ENCODE results near the gene LYPD6B. TPM values are rescaled to one million over a fixed set of nuclear protein-coding genes. Genes with fewer than 3 reads are reported as not detected.

Gene LYPD6B
- total RNA-seq, 1 experiment from 2014 or later = 6.1 TPM

DNA sequence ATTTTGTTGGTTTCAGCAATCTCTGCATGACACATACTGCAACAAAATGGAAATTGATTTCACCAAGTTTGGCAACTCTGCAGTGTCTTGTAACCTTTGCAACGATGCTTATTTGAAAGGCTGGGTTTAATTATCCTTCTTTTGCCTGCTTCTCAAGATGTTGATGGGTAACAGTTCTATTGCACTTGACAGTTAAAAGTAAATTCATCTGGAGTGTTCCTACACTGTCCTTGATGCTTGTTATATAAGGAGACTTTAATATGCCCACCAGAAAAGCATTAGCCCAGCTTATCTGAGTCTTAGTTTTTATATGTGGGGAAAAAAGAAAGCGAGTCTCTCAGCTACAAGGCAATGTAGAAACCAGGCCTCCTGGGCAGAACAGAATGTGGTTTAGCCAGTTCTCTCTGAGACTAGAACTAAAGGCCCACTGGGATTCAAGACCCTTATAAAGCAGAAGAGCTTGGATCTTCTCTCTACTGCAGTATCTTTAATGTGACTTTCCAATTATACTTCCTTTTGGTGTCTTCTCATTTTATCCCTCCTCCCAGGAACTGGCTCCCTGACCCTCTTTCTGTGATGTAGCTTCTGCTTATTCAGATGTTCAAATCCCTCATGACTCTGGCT lies 185.1 kb downstream of the LYPD6B start:
- no peaks in the 10 kb centered on the region for H3K9me2 ChIP-seq (ENCODE audit: insufficient read depth)
- H3K36me3 ChIP-seq (ENCODE audit: control insufficient read depth in 1 of 2, insufficient read depth in 2 of 2, low read length in 2 of 2) = no peaks in the 10 kb centered on the region
- H3K4me2 ChIP-seq (ENCODE audit: low read length) = no peak overlapping the region
- no peaks in the 10 kb centered on the region for H4K20me1 ChIP-seq (ENCODE audit: insufficient read depth)
- H3K9ac ChIP-seq (ENCODE audit: low read length) = no peak overlapping the region
- no peak overlapping the region for H3K4me3 ChIP-seq (replicated peaks in 1 of 2; ENCODE audit: low read depth in 1 of 2, low read length in 2 of 2)
- H3K4me1 ChIP-seq (ENCODE audit: control insufficient read depth in 1 of 2, insufficient read depth in 2 of 2, low read length in 2 of 2) = no peaks in the 10 kb centered on the region
- H3K27ac ChIP-seq (ENCODE audit: low read depth, low read length) = no peak overlapping the region
- intact Hi-C loops (cut with micrococcal nuclease) = no loop called here
- BruUV-seq (replicated peaks) = no TSS peak
- no peaks in the 10 kb centered on the region for H3K79me2 ChIP-seq (ENCODE audit: insufficient read depth, low read length)
- H3K27me3 ChIP-seq (ENCODE audit: insufficient read depth, low read length) = no peaks in the 10 kb centered on the region
- ATAC-seq (no peak), DNase-seq (ENCODE audit: low read depth, low spot score) (no peak)
- no peak for TF ChIP-seq POLR2A (IDR thresholded peaks at IDR 0.05; ENCODE audit: borderline replicate concordance, extremely low read depth, insufficient read depth, insufficient read length)
- TF ChIP-seq MAX (IDR thresholded peaks at IDR 0.05) = no peak
- TF ChIP-seq SRF (IDR thresholded peaks at IDR 0.05; ENCODE audit: low read depth) = no peak
- TF ChIP-seq EZH2phosphoT487 (IDR thresholded peaks at IDR 0.05; ENCODE audit: borderline replicate concordance) = no peak
- H2AFZ ChIP-seq (ENCODE audit: low read depth, low read length, poor library complexity, severe bottlenecking) = no peak overlapping the region
- CTCF ChIA-PET = no interaction called here
- RAD21 ChIA-PET (ENCODE audit: low non-redundant PET in 1 of 2, low total read pairs in 2 of 2, uncharacterized antibody in 2 of 2, unreplicated experiment in 2 of 2) = no interaction called here
- H3K9me3 ChIP-seq (ENCODE audit: control insufficient read depth in 1 of 2, insufficient read depth in 1 of 2, low read depth in 1 of 2, low read length in 2 of 2) = no peaks in the 10 kb centered on the region
- POLR2A ChIA-PET = no interaction called here

DNA sequence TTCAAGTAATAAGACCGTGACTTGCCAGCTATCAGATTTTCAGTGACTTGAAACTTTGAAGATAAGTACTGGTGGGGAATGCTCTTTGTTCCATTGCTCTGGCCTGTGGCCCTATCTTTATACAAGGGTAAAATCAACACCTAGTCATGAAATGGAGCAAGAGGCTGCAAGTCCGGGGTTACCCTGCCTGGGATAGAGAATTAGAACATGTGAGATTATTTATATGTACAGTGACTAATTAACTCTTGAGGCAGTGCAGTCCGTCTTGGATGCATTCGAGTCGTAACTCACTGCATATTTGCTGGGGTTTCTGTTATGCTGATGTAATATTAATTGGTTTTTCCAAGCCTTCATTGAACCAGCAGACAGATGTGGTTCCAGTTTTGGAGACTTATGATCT lies 186.0 kb downstream of the LYPD6B start:
- H4K20me1 ChIP-seq (ENCODE audit: insufficient read depth) = no peaks in the 10 kb centered on the region
- H3K79me2 ChIP-seq (ENCODE audit: insufficient read depth, low read length) = no peaks in the 10 kb centered on the region
- no peaks in the 10 kb centered on the region for H3K9me3 ChIP-seq (ENCODE audit: control insufficient read depth in 1 of 2, insufficient read depth in 1 of 2, low read depth in 1 of 2, low read length in 2 of 2)
- H3K9me2 ChIP-seq (ENCODE audit: insufficient read depth) = no peaks in the 10 kb centered on the region
- ChIA-PET RAD21 (ENCODE audit: low non-redundant PET in 1 of 2, low total read pairs in 2 of 2, uncharacterized antibody in 2 of 2, unreplicated experiment in 2 of 2) (no interaction called here), CTCF (no interaction called here), POLR2A (no interaction called here)
- H2AFZ ChIP-seq (ENCODE audit: low read depth, low read length, poor library complexity, severe bottlenecking) = no peak overlapping the region
- no peak overlapping the region for H3K4me2 ChIP-seq (ENCODE audit: low read length)
- H3K9ac ChIP-seq (ENCODE audit: low read length) = no peak overlapping the region
- H3K27ac ChIP-seq (ENCODE audit: low read depth, low read length) = no peak overlapping the region
- H3K4me1 ChIP-seq (ENCODE audit: control insufficient read depth in 1 of 2, insufficient read depth in 2 of 2, low read length in 2 of 2) = no peaks in the 10 kb centered on the region
- DNase-seq (ENCODE audit: low read depth, low spot score) = no peak
- TF ChIP-seq ELF1 (IDR thresholded peaks at IDR 0.05; ENCODE audit: borderline replicate concordance, low read depth) (no peak), POLR2AphosphoS5 (IDR thresholded peaks at IDR 0.05; ENCODE audit: low read depth, low read length) (no peak), ZNF274 (IDR thresholded peaks at IDR 0.05; ENCODE audit: low read depth, low read length) (no peak), POLR2A (IDR thresholded peaks at IDR 0.05; ENCODE audit: borderline replicate concordance, extremely low read depth, insufficient read depth, insufficient read length) (no peak), FOSL1 (IDR thresholded peaks at IDR 0.05; ENCODE audit: low read depth) (no peak), EZH2phosphoT487 (IDR thresholded peaks at IDR 0.05; ENCODE audit: borderline replicate concordance) (no peak), ZBTB33 (IDR thresholded peaks at IDR 0.05; ENCODE audit: extremely low read depth, insufficient replicate concordance, low read length) (no peak), CBX3 (IDR thresholded peaks at IDR 0.05; ENCODE audit: low read depth) (no peak), SP1 (IDR thresholded peaks at IDR 0.05; ENCODE audit: low read depth) (no peak), MAX (IDR thresholded peaks at IDR 0.05) (no peak)
- intact Hi-C loops (cut with micrococcal nuclease) = no loop called here
- no peak for ATAC-seq
- BruUV-seq (replicated peaks) = no TSS peak
- H3K36me3 ChIP-seq (ENCODE audit: control insufficient read depth in 1 of 2, insufficient read depth in 2 of 2, low read length in 2 of 2) = no peaks in the 10 kb centered on the region
- H3K27me3 ChIP-seq (ENCODE audit: insufficient read depth, low read length) = no peaks in the 10 kb centered on the region
- H3K4me3 ChIP-seq (replicated peaks in 1 of 2; ENCODE audit: low read depth in 1 of 2, low read length in 2 of 2) = no peak overlapping the region
